OCI-M2 (cell line): Measurements from ENCODE around the gene EPSTI1.
"Not testable (repeated sequence)": the region's sequence is repeated elsewhere in the genome, so short reads cannot be mapped to it uniquely, and the experiment has no call there.

Source experiments
- DNase-seq: peaks from one replicate; lab custom pipeline; 2025; ENCODE audit not compliant: unreplicated experiment; lab: John Stamatoyannopoulos, UW

EPSTI1 gene

GRCh38 chr13:42899266-42899665 lies 92.8 kb downstream of the EPSTI1 start:
- no peak for DNase-seq

GRCh38 chr13:42895776-42896175 lies 96.3 kb downstream of the EPSTI1 start:
- no peak for DNase-seq

- DNase-seq, result no peak
These were observed 97.2 kb downstream of the EPSTI1 start for GRCh38 chr13:42894765-42895243.

- DNase-seq, result no peak
These were observed 98.8 kb downstream of the EPSTI1 start for GRCh38 chr13:42893214-42893671.

GRCh38 chr13:42892760-42893159 lies 99.3 kb downstream of the EPSTI1 start:
- no peak for DNase-seq

- no peak for DNase-seq
These were observed 100.5 kb downstream of the EPSTI1 start for GRCh38 chr13:42891591-42891990.

- no peak for DNase-seq
These were observed 106.7 kb downstream of the EPSTI1 start for GRCh38 chr13:42885325-42885724.

GRCh38 chr13:42883771-42884467 lies 108.1 kb downstream of the EPSTI1 start:
- no peak for DNase-seq

GRCh38 chr13:42883142-42883541 lies 108.9 kb downstream of the EPSTI1 start:
- no peak for DNase-seq

- DNase-seq, result no peak
These were observed 111.9 kb downstream of the EPSTI1 start for GRCh38 chr13:42880056-42880605.

- no peak for DNase-seq
These were observed 113.3 kb downstream of the EPSTI1 start for GRCh38 chr13:42878721-42879120.

GRCh38 chr13:42876887-42877545 lies 115.0 kb downstream of the EPSTI1 start:
- DNase-seq, result no peak

GRCh38 chr13:42876270-42876714 lies 115.7 kb downstream of the EPSTI1 start:
- DNase-seq, result no peak

- DNase-seq, result no peak
These were observed 116.4 kb downstream of the EPSTI1 start for GRCh38 chr13:42875475-42876269.

GRCh38 chr13:42874221-42874620 lies 117.8 kb downstream of the EPSTI1 start:
- DNase-seq, result no peak

- no peak for DNase-seq
These were observed 119.0 kb downstream of the EPSTI1 start for GRCh38 chr13:42873081-42873480.

- no peak for DNase-seq
These were observed 124.8 kb downstream of the EPSTI1 start for GRCh38 chr13:42867232-42867631.

GRCh38 chr13:42865768-42866102 lies 126.3 kb downstream of the EPSTI1 start:
- no peak for DNase-seq

- no peak for DNase-seq
These were observed 126.9 kb downstream of the EPSTI1 start for GRCh38 chr13:42864952-42865767.

GRCh38 chr13:42862370-42862769 lies 129.7 kb downstream of the EPSTI1 start:
- DNase-seq, result not testable (repeated sequence)

- DNase-seq, result no peak
These were observed 131.6 kb downstream of the EPSTI1 start for GRCh38 chr13:42860485-42860884.
